Measurements from ENCODE around the gene KIF26B.

- TF ChIP-seq CTCF (IDR thresholded peaks at IDR 0.05) (no peak), POLR2A (IDR thresholded peaks at IDR 0.05) (no peak)
These were observed 162.0 kb downstream of the KIF26B start for GRCh38 chr1:245316784-245317183.
